GM12891 (cell line): Measurements from ENCODE around the gene STOX2.

Experiments
- DNase-seq: peaks from one replicate; pipeline ENCODE4 v3.0.0; 2011; ENCODE audit warnings: low spot score; ENCODE audit not compliant: insufficient read length
- FAIRE-seq: peaks from 2 replicates; lab custom pipeline; 2011; peaks lifted over from hg19 to GRCh38; lab: Jason Lieb, UNC
- PAX5 ChIP-seq: IDR thresholded peaks from 2 replicates; pipeline ENCODE4 v1.6.1; 2011; ENCODE audit warnings: low read length, moderate library complexity, mild to moderate bottlenecking; ENCODE audit not compliant: insufficient read depth, severe bottlenecking
- POLR2A ChIP-seq: IDR thresholded peaks from 2 replicates; pipeline ENCODE4 v1.6.1; 2011; ENCODE audit warnings: low read depth, low read length, control low read depth
- POLR2AphosphoS5 ChIP-seq: IDR thresholded peaks from 2 replicates; pipeline ENCODE4 v1.6.1; 2011; ENCODE audit warnings: low read depth, low read length, control low read depth
- POU2F2 ChIP-seq: IDR thresholded peaks from 2 replicates; pipeline ENCODE4 v1.6.1; 2011; ENCODE audit warnings: low read depth, mild to moderate bottlenecking, control low read depth, low read length, moderate library complexity
- SPI1 ChIP-seq: IDR thresholded peaks from 2 replicates; pipeline ENCODE4 v1.6.1; 2011; ENCODE audit warnings: low read depth, low read length, control low read depth
- TAF1 ChIP-seq: IDR thresholded peaks from 2 replicates; pipeline ENCODE4 v1.6.1; 2011; ENCODE audit warnings: low read depth, low read length, control low read depth

STOX2 gene

GRCh38 chr4:183887351-183887750 lies 17.8 kb upstream of the STOX2 start:
- TF ChIP-seq POLR2AphosphoS5 (no peak), SPI1 (no peak), TAF1 (no peak), POLR2A (no peak), PAX5 (no peak), POU2F2 (no peak)
- FAIRE-seq = no peak
- DNase-seq = no peak

GRCh38 chr4:183888564-183888963 lies 16.5 kb upstream of the STOX2 start:
- DNase-seq (no peak), FAIRE-seq (no peak)
- TF ChIP-seq POLR2AphosphoS5 (no peak), SPI1 (no peak), POLR2A (no peak), PAX5 (no peak), TAF1 (no peak), POU2F2 (no peak)

- no peak for TF ChIP-seq POLR2AphosphoS5
- TF ChIP-seq SPI1 = no peak
- TF ChIP-seq TAF1 = no peak
- no peak for TF ChIP-seq POLR2A
- no peak for TF ChIP-seq PAX5
- no peak for TF ChIP-seq POU2F2
- no peak for FAIRE-seq
- DNase-seq = no peak
Measured at GRCh38 chr4:183889190-183889589, 15.9 kb upstream of the STOX2 start.

- FAIRE-seq (no peak), DNase-seq (no peak)
- TF ChIP-seq PAX5 = no peak
- no peak for TF ChIP-seq SPI1
- no peak for TF ChIP-seq POU2F2
- no peak for TF ChIP-seq TAF1
- TF ChIP-seq POLR2AphosphoS5 = no peak
- TF ChIP-seq POLR2A = no peak
Measured at GRCh38 chr4:183897193-183897592, 7.9 kb upstream of the STOX2 start.

- no peak for FAIRE-seq
Measured at GRCh38 chr4:183898456-183898855, 6.7 kb upstream of the STOX2 start.

GRCh38 chr4:183903021-183903760 lies 1.9 kb upstream of the STOX2 start:
- no peak for DNase-seq
- FAIRE-seq = no peak
- TF ChIP-seq POLR2AphosphoS5 (no peak), PAX5 (no peak), TAF1 (no peak), POU2F2 (no peak), SPI1 (no peak), POLR2A (no peak)

More at GRCh38 chr4:183898456-183898855, 6.7 kb upstream of the STOX2 start:
- DNase-seq = no peak
- TF ChIP-seq SPI1 = no peak
- TF ChIP-seq POLR2A = no peak
- no peak for TF ChIP-seq POU2F2
- TF ChIP-seq PAX5 = no peak
- TF ChIP-seq POLR2AphosphoS5 = no peak
- no peak for TF ChIP-seq TAF1

- FAIRE-seq = no peak
- no peak for TF ChIP-seq SPI1
- TF ChIP-seq PAX5 = no peak
- TF ChIP-seq TAF1 = no peak
- TF ChIP-seq POU2F2 = no peak
- no peak for TF ChIP-seq POLR2A
- TF ChIP-seq POLR2AphosphoS5 = no peak
- peak; percentile 32 for DNase-seq
Measured at GRCh38 chr4:183905593-183906488, 734 bp downstream of the STOX2 start.

- TF ChIP-seq SPI1 (no peak), TAF1 (no peak), POU2F2 (no peak), POLR2A (no peak)
- DNase-seq = no peak
- no peak for FAIRE-seq
Measured at GRCh38 chr4:183906489-183906738, 1.3 kb downstream of the STOX2 start.

- FAIRE-seq = no peak
- TF ChIP-seq TAF1 (no peak), SPI1 (no peak), POLR2AphosphoS5 (no peak), PAX5 (no peak), POLR2A (no peak), POU2F2 (no peak)
- DNase-seq = peak; percentile 23
Measured at GRCh38 chr4:183906739-183907651, 1.9 kb downstream of the STOX2 start.
